GM12878 (cell line): ENCODE results near the gene RETSAT. TPM values are rescaled to one million over a fixed set of nuclear protein-coding genes. Genes with fewer than 3 reads are reported as not detected.
"Not testable (repeated sequence)": the region's sequence is repeated elsewhere in the genome, so short reads cannot be mapped to it uniquely, and the experiment has no call there.

Experiments used
- ATAC-seq: fragments of 200-7000 bp; cut with Tn5 transposase; 3 replicates; pipeline ENCODE4 v1.9.1; 2020; ENCODE audit warnings: mild to moderate bottlenecking, moderate library complexity
- BruUV-seq: library from RNA; stranded (reverse); fragments of 400-500 nt; replicated peaks from 2 replicates; lab custom pipeline; 2021; lab: Mats Ljungman, UMichigan
- CTCF ChIA-PET: fragments of 300-600 bp; sonication (Branson Sonifier 250); formaldehyde crosslinking; extraction: SDS; loops from one replicate; lab custom pipeline; 2021; ENCODE audit warnings: inconsistent platforms; lab: Yijun Ruan, JAX
- POLR2A ChIA-PET: fragments of 350-600 bp; formaldehyde crosslinking; extraction: SDS; loops from one replicate; lab custom pipeline; 2021; ENCODE audit warnings: inconsistent platforms; lab: Charles Lee
- RAD21 ChIA-PET: fragments of 300-600 bp; sonication (Branson Sonifier 250); formaldehyde crosslinking; loops from one replicate; lab custom pipeline; 2023; ENCODE audit warnings: antibody characterized with exemption; ENCODE audit not compliant: unreplicated experiment; lab: Charles Lee
- SMC1A ChIA-PET: fragments of 300-600 bp; sonication (Branson Sonifier 250); formaldehyde crosslinking; loops from one replicate; lab custom pipeline; 2023; ENCODE audit not compliant: unreplicated experiment, uncharacterized antibody; lab: Charles Lee
- DNase-seq: peaks from one replicate; pipeline ENCODE4 v3.0.0-alpha.2; 2011; ENCODE audit warnings: low read depth, low spot score
- FAIRE-seq: peaks from 3 replicates; lab custom pipeline; 2011; peaks lifted over from hg19 to GRCh38; lab: Jason Lieb, UNC
- H2AFZ ChIP-seq: 2 replicates; pipeline ENCODE4 v1.6.0; 2011; ENCODE audit warnings: low read depth, low read length, control low read depth; ENCODE audit not compliant: control insufficient read depth
- H3K27ac ChIP-seq: 2 replicates; pipeline ENCODE4 v1.5.1; 2011; ENCODE audit warnings: control low read depth; ENCODE audit not compliant: control insufficient read depth, insufficient read depth
- H3K27me3 ChIP-seq, 2 experiments: replicated peaks in 1 of 2; 2 replicates each; pipeline versions ENCODE4 v1.6.0 to v1.6.1; 2011; ENCODE audit warnings: low read length in 1 of 2; ENCODE audit not compliant: control insufficient read depth in 2 of 2, insufficient read depth in 2 of 2
- H3K36me3 ChIP-seq, 2 experiments: 2 replicates each; pipeline ENCODE4 v1.5.1; 2011; ENCODE audit warnings: low read length in 1 of 2; ENCODE audit not compliant: control insufficient read depth in 2 of 2, insufficient read depth in 2 of 2
- H3K4me1 ChIP-seq: 2 replicates; pipeline ENCODE4 v1.6.1; 2011; ENCODE audit warnings: mild to moderate bottlenecking, low read length, moderate library complexity, mixed read lengths; ENCODE audit not compliant: control insufficient read depth, insufficient read depth
- H3K4me2 ChIP-seq: 2 replicates; pipeline ENCODE4 v1.6.0; 2011; ENCODE audit warnings: control low read depth; ENCODE audit not compliant: control insufficient read depth, insufficient read depth
- H3K4me3 ChIP-seq: fragments of 200-600 bp; sonication (generic); 2 replicates; pipeline ENCODE4 v1.5.1; 2016
- H3K79me2 ChIP-seq: 2 replicates; pipeline ENCODE4 v1.6.0; 2011; ENCODE audit warnings: low read length; ENCODE audit not compliant: control insufficient read depth, insufficient read depth
- H3K9ac ChIP-seq: 2 replicates; pipeline ENCODE4 v1.8.0; 2011; ENCODE audit warnings: low read length, control low read depth, mixed read lengths; ENCODE audit not compliant: control insufficient read depth, insufficient read depth
- H3K9me3 ChIP-seq: replicated peaks from 3 replicates; pipeline ENCODE4 v1.5.1; 2011; ENCODE audit warnings: mild to moderate bottlenecking, low read length; ENCODE audit not compliant: control insufficient read depth, insufficient read depth
- H4K20me1 ChIP-seq: 2 replicates; pipeline ENCODE4 v1.6.0; 2011; ENCODE audit not compliant: control insufficient read depth, insufficient read depth
- ASH2L ChIP-seq: fragments of 300-600, 200-600 bp; sonication (generic); IDR thresholded peaks from 2 replicates; pipeline ENCODE4 v1.6.1; 2017; ENCODE audit warnings: low read depth, mild to moderate bottlenecking, borderline replicate concordance
- BACH1 ChIP-seq: fragments of 450-650 bp; IDR thresholded peaks from 2 replicates; pipeline ENCODE4 v1.6.1; 2017; ENCODE audit warnings: mild to moderate bottlenecking, borderline replicate concordance
- CEBPZ ChIP-seq: fragments of 150-350 bp; IDR thresholded peaks from 2 replicates; pipeline ENCODE4 v1.6.1; 2016; ENCODE audit warnings: low read depth, low read length
- EZH2 ChIP-seq: IDR thresholded peaks from 2 replicates; pipeline ENCODE4 v1.6.1; 2012; ENCODE audit warnings: low read depth, mild to moderate bottlenecking, control low read depth, inconsistent platforms, low read length, borderline replicate concordance; ENCODE audit not compliant: control insufficient read depth
- FOS ChIP-seq: IDR thresholded peaks from 3 replicates; pipeline ENCODE4 v1.6.1; 2011; ENCODE audit warnings: borderline replicate concordance; ENCODE audit not compliant: insufficient read length; ENCODE audit errors: extremely low read depth
- HSF1 ChIP-seq: fragments of 150-350 bp; IDR thresholded peaks from 2 replicates; pipeline ENCODE4 v1.6.1; 2014; ENCODE audit warnings: mild to moderate bottlenecking, low read depth, low read length
- MEF2A ChIP-seq: IDR thresholded peaks from 2 replicates; pipeline ENCODE4 v1.6.1; 2011; ENCODE audit warnings: low read depth, mild to moderate bottlenecking, low read length, moderate library complexity; ENCODE audit not compliant: insufficient read depth
- POLR2AphosphoS5 ChIP-seq: IDR thresholded peaks from 2 replicates; pipeline ENCODE4 v1.6.1; 2011; ENCODE audit warnings: mild to moderate bottlenecking, low read length, inconsistent platforms
- SUZ12 ChIP-seq: fragments of 200-600 bp; sonication (generic); IDR thresholded peaks from one replicate; pipeline ENCODE4 v1.6.1; 2018; ENCODE audit warnings: antibody characterized with exemption, mild to moderate bottlenecking; ENCODE audit not compliant: unreplicated experiment
- TCF7 ChIP-seq: IDR thresholded peaks from 2 replicates; pipeline ENCODE4 v1.6.1; 2014; ENCODE audit warnings: antibody characterized with exemption, borderline replicate concordance
- WGBS: methylation state at CpG from one replicate; pipeline ENCODE4 v1.1.6; 2016; ENCODE audit warnings: low lambda C conversion rate; ENCODE audit not compliant: insufficient replicate concordance, insufficient coverage; ENCODE audit errors: missing lambda C conversion rate; 5-methylcytosine and 5-hydroxymethylcytosine counted together
- in situ Hi-C: fragments of 300-500 bp; cut with MboI; formaldehyde crosslinking; loops from 9 replicates; pipeline ENCODE4 v1.14.3; 2018; ENCODE audit warnings: mixed read lengths
- intact Hi-C: fragments of 100-400 bp; cut with micrococcal nuclease; formaldehyde crosslinking; loops from one replicate; pipeline ENCODE4 v1.14.2; 2022; ENCODE audit not compliant: unreplicated experiment
- polyA plus RNA-seq, 11 experiments: library from polyadenylated mRNA; depleted of rRNA in 4 of 11; unstranded in 6 of 11; stranded (reverse) in 5 of 11; fragments of >200 nt; fragmentation: Nextera tagmentation in 4 of 11; fragmentation: Illumina TruSeq in 1 of 11; extraction: Ambion mirVana in 4 of 11; extraction: Trizol in 1 of 11; gene quantifications; 1 replicate in 1 of 11; 2 replicates in 10 of 11; pipeline versions ENCODE4 v1.2.1 to v1.2.3, GENCODE V29; 2011 to 2016; ENCODE audit warnings: inconsistent platforms in 2 of 11, missing spikeins in 2 of 11, low read depth in 1 of 11
- total RNA-seq, 4 experiments: library from RNA; depleted of rRNA in 3 of 4; stranded (reverse); fragments of >200 nt in 3 of 4; fragmentation: Illumina TruSeq in 1 of 4; extraction: Trizol in 1 of 4; gene quantifications; 2 replicates each; pipeline versions ENCODE4 v1.2.1 to v1.2.3, GENCODE V29; 2013 to 2021

Gene RETSAT
- total and polyA plus RNA-seq, 10 of the 15 experiments (the other 5 are each of a cell fraction or from before 2014, with no cell fraction given), result 3.3 to 28.8 (median 22.0) TPM

- WGBS, result 98% methylated on average over 4 of the region's 4 CpGs
- Histone ChIP-seq H3K79me2 (no peaks in the 10 kb centered on the region), H3K4me1 (no peaks in the 10 kb centered on the region), H3K27me3 (no peaks in the 10 kb centered on the region), H3K36me3 (no peaks in the 10 kb centered on the region; a peak in 2 of 4 replicates), H3K9me3 (no peaks in the 10 kb centered on the region), H3K4me2 (no peak overlapping the region), H3K9ac (no peak overlapping the region), H4K20me1 (no peaks in the 10 kb centered on the region), H3K4me3 (no peak overlapping the region), H2AFZ (no peak overlapping the region), H3K27ac (no peak overlapping the region)
- ATAC-seq (no peak), DNase-seq (no peak), FAIRE-seq (no peak)
- no TSS peak for BruUV-seq
- intact Hi-C loops, result no loop called here
- no peak for TF ChIP-seq HSF1
- TF ChIP-seq POLR2AphosphoS5, result no peak
- no peak for TF ChIP-seq SUZ12
- TF ChIP-seq TCF7, result no peak
- no peak for TF ChIP-seq EZH2
- no peak for TF ChIP-seq CEBPZ
- no peak for TF ChIP-seq BACH1
- no peak for TF ChIP-seq ASH2L
- TF ChIP-seq FOS, result no peak
- no peak for TF ChIP-seq MEF2A
- ChIA-PET RAD21 (interaction anchor here (1.2 kb wide), 1 partner anchor 168 kb away, joined by 4 read pairs; no protein-coding TSS in a partner anchor), CTCF (interaction anchor here (0.9 to 2.3 kb wide), 2 partner anchors 168 to 253 kb away, joined by 3 to 6 read pairs; no protein-coding TSS in a partner anchor), POLR2A (interaction anchor here (0.6 kb wide), 1 partner anchor 234 kb away, joined by 7 read pairs; no protein-coding TSS in a partner anchor), SMC1A (interaction anchor here (0.6 to 1.6 kb wide), 3 partner anchors 17 to 755 kb away, joined by 3 to 8 read pairs (median 4); no protein-coding TSS in a partner anchor)
- in situ Hi-C loops, result no loop called here
These were observed 29.5 kb upstream of the RETSAT start for GRCh38 chr2:85383850-85384249.

GRCh38 chr2:85383151-85383550 lies 28.8 kb upstream of the RETSAT start:
- H3K4me3 ChIP-seq, H3K79me2 ChIP-seq, BruUV-seq, H3K9me3 ChIP-seq, H3K4me1 ChIP-seq, H3K36me3 ChIP-seq, H4K20me1 ChIP-seq, H3K27ac ChIP-seq, ATAC-seq, H3K9ac ChIP-seq, intact Hi-C loops, FAIRE-seq, H3K4me2 ChIP-seq, in situ Hi-C loops, H3K27me3 ChIP-seq, H2AFZ ChIP-seq, DNase-seq: not testable (repeated sequence)
- POLR2A ChIA-PET, result interaction anchor here (0.6 kb wide), 3 partner anchors 156 to 1204 kb away, joined by 3 to 7 read pairs (median 4); partner anchors contain the start of gene MAT2A
- SMC1A ChIA-PET, result interaction anchor here (1.1 to 1.6 kb wide), 2 partner anchors 16 to 36 kb away, joined by 3 to 8 read pairs; no protein-coding TSS in a partner anchor
- WGBS, result 74% methylated on average over 5 of the region's 5 CpGs
- RAD21 ChIA-PET, result interaction anchor here (1.2 kb wide), 1 partner anchor 169 kb away, joined by 4 read pairs; no protein-coding TSS in a partner anchor
- CTCF ChIA-PET, result interaction anchor here (0.6 to 2.3 kb wide), 4 partner anchors 12 to 254 kb away, joined by 3 to 6 read pairs (median 4); no protein-coding TSS in a partner anchor
